ENCODE measurements around the gene PCDHB11. TPM values are rescaled to one million over a fixed set of nuclear protein-coding genes. Genes with fewer than 3 reads are reported as not detected.
"Not testable (repeated sequence)": the region's sequence is repeated elsewhere in the genome, so short reads cannot be mapped to it uniquely, and the experiment has no call there.

Gene PCDHB11
- 2.0 TPM for total RNA-seq
- long read RNA-seq, full-length matches to known transcripts, result 2 of 2 reads
- long read RNA-seq, partial matches to known transcripts, result 0 of 2 reads
- long read RNA-seq, other reads (novel, unspliced or antisense), result 0 of 2 reads

DNA sequence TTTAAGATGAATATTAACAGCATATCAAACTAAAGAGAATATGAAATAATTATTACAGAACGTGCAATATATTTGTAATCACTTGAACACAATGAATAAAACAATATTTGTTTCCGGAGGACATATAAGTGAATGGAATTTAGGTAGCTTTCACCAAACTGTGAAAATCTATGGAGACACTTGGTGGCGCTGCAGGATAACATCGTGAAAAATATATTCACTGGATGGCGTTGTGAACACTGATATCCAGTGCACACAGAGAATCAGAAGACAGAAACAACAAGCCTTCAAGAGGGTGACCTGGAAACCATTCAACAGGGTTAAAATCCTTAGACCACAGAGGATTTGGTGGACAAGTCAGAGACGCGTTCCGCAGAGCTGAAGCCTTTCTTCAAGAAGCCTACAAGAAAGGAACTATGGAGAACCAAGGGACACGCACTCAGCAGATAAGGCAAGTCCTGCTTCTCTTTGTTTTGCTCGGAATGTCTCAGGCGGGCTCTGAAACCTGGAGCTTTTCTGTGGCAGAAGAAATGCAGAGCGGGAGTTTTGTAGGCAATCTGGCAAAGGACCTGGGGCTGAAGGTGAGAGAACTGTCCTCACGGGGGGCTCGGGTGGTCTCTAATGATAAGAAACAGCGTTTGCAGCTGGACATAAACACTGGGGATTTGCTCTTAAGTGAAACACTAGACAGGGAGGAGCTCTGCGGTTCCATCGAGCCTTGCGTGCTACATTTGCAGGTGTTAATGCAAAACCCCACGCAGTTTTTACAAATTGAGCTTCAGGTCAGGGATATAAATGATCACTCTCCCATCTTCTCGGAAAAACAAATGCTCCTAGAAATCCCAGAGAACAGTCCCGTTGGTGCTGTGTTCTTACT lies at the start of gene PCDHB11:
PCDHB11 (plus strand) TSS at position 269 of the 877 bp plus-strand sequence; CDS start at position 417, 148 bp downstream.
- Histone ChIP-seq H3K36me3 (no peaks in the 10 kb centered on the region), H3K4me3 (peak within 1 kb of the TSS; percentile 0), H3K4me1 (no peaks in the 10 kb centered on the region), H3K27ac (no peak within 1 kb of the TSS), H3K9me3 (peaks cover 25% of the 10 kb centered on the region), H3K27me3 (no peaks in the 10 kb centered on the region)
- intact Hi-C loops (cut with DNase I), result no loop called here
- peak; percentile 7 for TF ChIP-seq CTCF (IDR thresholded peaks at IDR 0.05)
- ATAC-seq, result no peak
- no peak for DNase-seq

- no peak within 1 kb of the TSS for H3K27ac ChIP-seq
- H3K4me3 ChIP-seq, result peak within 1 kb of the TSS; percentile 7
- ATAC-seq (no peak), DNase-seq (no peak)
- H3K9me3 ChIP-seq, result peaks cover 9% of the 10 kb centered on the region
- H3K27me3 ChIP-seq, result peaks cover 8% of the 10 kb centered on the region
- H3K36me3 ChIP-seq, result no peaks in the 10 kb centered on the region
- H3K4me1 ChIP-seq, result no peaks in the 10 kb centered on the region
- intact Hi-C loops (cut with DNase I), result no loop called here
- TF ChIP-seq CTCF (IDR thresholded peaks at IDR 0.05), result peak; percentile 20
Measured at GRCh38 chr5:141149812-141150211, 49.6 kb upstream of the PCDHB11 start, which contains the start of gene PCDHB6. PCDHB6 (plus strand) TSS chr5:141150057; CDS start chr5:141150258, 201 bp downstream.

DNA sequence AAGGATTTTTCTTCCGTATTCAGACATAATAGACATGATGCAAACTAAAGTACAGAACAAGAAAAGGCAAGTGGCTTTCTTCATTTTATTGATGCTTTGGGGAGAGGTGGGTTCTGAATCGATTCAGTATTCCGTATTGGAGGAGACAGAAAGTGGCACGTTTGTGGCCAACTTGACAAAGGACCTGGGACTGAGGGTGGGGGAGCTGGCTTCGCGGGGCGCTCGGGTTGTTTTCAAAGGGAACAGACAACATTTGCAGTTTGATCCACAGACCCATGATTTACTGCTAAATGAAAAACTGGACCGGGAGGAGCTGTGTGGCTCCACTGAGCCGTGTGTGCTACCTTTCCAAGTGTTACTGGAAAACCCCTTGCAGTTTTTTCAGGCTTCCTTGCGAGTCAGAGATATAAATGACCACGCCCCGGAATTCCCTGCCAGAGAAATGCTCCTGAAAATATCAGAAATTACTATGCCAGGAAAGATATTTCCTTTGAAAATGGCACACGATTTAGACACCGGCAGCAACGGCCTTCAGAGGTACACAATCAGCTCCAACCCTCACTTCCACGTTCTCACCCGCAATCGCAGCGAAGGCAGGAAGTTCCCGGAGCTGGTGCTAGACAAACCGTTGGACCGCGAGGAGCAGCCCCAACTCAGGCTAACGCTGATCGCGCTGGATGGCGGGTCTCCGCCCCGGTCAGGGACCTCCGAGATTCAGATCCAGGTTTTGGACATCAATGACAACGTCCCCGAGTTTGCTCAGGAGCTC lies 49.0 kb upstream of the PCDHB11 start:
- H3K4me3 ChIP-seq, result peak overlapping the region; percentile 7

DNA sequence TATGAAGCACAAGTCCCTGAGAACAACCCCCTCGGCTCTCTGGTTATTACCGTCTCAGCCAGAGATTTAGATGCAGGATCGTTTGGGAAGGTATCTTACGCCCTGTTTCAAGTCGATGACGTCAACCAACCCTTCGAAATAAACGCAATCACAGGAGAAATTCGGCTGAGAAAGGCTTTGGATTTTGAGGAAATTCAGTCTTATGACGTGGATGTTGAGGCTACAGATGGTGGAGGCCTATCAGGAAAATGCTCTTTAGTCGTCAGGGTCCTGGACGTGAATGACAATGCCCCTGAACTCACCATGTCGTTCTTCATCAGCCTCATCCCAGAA lies 48.5 kb upstream of the PCDHB11 start:
- DNase-seq (no peak), ATAC-seq (no peak)
- H3K9me3 ChIP-seq, result peaks cover 9% of the 10 kb centered on the region
- TF ChIP-seq CTCF (IDR thresholded peaks at IDR 0.05), result no peak
- intact Hi-C loops (cut with DNase I), result no loop called here
- no peak overlapping the region for H3K4me3 ChIP-seq
- no peak overlapping the region for H3K27ac ChIP-seq
- no peaks in the 10 kb centered on the region for H3K4me1 ChIP-seq
- H3K36me3 ChIP-seq, result no peaks in the 10 kb centered on the region
- peaks cover 5% of the 10 kb centered on the region for H3K27me3 ChIP-seq

More for the DNA sequence above, 49.0 kb upstream of the PCDHB11 start:
- H3K36me3 ChIP-seq, result no peaks in the 10 kb centered on the region
- ATAC-seq (no peak), DNase-seq (no peak)
- intact Hi-C loops (cut with DNase I), result no loop called here
- H3K27ac ChIP-seq, result no peak overlapping the region
- peaks cover 9% of the 10 kb centered on the region for H3K9me3 ChIP-seq
- H3K4me1 ChIP-seq, result no peaks in the 10 kb centered on the region
- TF ChIP-seq CTCF (IDR thresholded peaks at IDR 0.05), result no peak
- H3K27me3 ChIP-seq, result peaks cover 5% of the 10 kb centered on the region

DNA sequence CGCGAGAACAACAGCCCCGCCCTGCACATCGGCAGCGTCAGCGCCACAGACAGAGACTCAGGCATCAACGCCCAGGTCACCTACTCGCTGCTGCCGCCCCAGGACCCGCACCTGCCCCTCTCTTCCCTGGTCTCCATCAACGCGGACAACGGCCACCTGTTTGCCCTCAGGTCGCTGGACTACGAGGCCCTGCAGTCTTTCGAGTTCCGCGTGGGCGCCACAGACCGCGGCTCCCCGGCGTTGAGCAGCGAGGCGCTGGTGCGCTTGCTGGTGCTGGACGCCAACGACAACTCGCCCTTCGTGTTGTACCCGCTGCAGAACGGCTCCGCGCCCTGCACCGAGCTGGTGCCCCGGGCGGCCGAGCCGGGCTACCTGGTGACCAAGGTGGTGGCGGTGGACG lies 47.8 kb upstream of the PCDHB11 start:
- DNase-seq; ATAC-seq; H3K9me3 ChIP-seq; H3K36me3 ChIP-seq; H3K4me1 ChIP-seq; H3K4me3 ChIP-seq; H3K27ac ChIP-seq; intact Hi-C loops (cut with DNase I): not testable (repeated sequence)
- peaks cover 11% of the 10 kb centered on the region for H3K27me3 ChIP-seq

DNA sequence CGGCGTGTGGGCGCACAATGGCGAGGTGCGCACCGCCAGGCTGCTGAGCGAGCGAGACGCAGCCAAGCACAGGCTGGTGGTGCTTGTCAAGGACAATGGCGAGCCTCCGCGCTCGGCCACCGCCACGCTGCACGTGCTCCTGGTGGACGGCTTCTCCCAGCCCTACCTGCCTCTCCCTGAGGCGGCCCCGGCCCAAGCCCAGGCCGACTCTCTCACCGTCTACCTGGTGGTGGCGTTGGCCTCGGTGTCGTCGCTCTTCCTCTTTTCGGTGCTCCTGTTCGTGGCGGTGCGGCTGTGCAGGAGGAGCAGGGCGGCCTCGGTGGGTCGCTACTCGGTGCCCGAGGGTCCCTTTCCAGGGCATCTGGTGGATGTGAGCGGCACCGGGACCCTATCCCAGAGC lies 47.3 kb upstream of the PCDHB11 start:
- intact Hi-C loops (cut with DNase I); ATAC-seq; H3K4me1 ChIP-seq; H3K36me3 ChIP-seq; H3K9me3 ChIP-seq; DNase-seq; H3K27ac ChIP-seq; H3K4me3 ChIP-seq: not testable (repeated sequence)
- H3K27me3 ChIP-seq, result peaks cover 11% of the 10 kb centered on the region
